Stimulated activated effector memory CD8-positive, alpha-beta T cell treated with anti-CD3 and anti-CD28 coated beads, Interleukin-12 subunit alpha, Interleukin-12 subunit beta, amount 100 ng/mL, for 72 hours (primary cell): ENCODE data around the gene AFF2.

ENCODE experiments used
- ATAC-seq: fragments of 150-1000 bp; cut with Tn5 transposase; 2 replicates; pipeline ENCODE4 v1.10.0; 2021
- DNase-seq, 2 donors: peaks; one replicate each; pipeline ENCODE4 v3.0.0; 2021 to 2022; ENCODE audit warnings: low spot score in 2 of 2
- H3K27ac Mint-ChIP-seq: one replicate; pipeline ENCODE4 v1.8.0; 2022; ENCODE audit warnings: mild to moderate bottlenecking, mixed read lengths
- H3K36me3 Mint-ChIP-seq: one replicate; pipeline ENCODE4 v1.8.0; 2022; ENCODE audit warnings: mild to moderate bottlenecking, mixed read lengths
- H3K4me1 Mint-ChIP-seq: one replicate; pipeline ENCODE4 v1.8.0; 2022; ENCODE audit warnings: mixed read lengths
- H3K4me3 Mint-ChIP-seq: one replicate; pipeline ENCODE4 v1.8.0; 2022; ENCODE audit warnings: mild to moderate bottlenecking, mixed read lengths
- H3K9me3 Mint-ChIP-seq: one replicate; pipeline ENCODE4 v1.8.0; 2022; ENCODE audit warnings: mixed read lengths

Gene AFF2

DNA sequence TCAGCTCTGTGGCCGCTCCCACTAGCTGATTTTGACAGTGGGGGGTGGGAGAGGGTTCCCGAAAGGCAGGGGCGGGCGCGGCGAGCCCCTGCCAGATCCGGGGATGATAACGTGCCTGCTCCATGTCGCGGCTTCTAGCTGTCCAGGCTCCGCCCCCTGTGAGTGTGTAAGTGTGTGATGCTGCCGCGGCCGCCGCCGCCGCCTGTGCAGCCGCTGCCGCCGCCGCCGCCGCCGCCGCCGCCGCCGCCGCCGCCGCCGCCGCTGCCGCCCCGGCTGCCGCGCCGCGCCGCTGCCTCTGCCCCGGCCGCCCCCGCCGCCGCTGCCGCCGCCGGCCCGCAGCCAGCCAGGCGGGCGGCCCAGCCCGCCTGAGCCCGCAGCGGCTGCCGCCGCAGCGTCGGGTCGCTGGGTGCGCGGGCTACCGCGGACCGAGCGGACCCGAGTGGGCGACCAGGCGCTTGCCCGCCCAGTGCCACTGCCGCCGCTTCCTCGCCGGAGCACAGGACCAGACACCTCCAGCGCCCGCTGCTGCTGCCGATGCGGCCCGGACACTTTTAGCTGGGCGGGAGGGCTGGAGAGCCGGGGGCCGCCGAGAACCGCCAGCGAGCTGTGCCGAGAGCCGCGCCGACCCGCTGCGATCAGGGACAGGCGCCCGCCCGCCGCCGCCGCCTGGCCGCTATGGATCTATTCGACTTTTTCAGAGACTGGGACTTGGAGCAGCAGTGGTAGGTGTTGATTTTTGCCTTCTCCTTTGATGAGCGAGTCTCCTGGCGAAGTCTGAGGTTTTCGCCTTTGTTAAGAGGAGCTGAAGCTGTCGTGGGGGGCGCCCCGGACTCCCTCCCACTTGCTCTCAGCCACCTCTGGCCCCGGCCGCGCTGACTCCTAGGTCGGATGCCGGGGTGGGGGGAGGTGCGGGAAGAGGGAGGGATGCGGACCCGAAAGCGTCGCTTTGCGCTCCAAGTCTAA lies at the start of gene AFF2:
Gene AFF2 (plus strand): TSS at position 195 of the 963 bp plus-strand sequence. CDS start 481 bp downstream, at position 676.
- DNase-seq: peak; percentile 2 to 52
- peak; percentile 76 for ATAC-seq
- no peaks in the 10 kb centered on the region for H3K36me3 Mint-ChIP-seq
- no peaks in the 10 kb centered on the region for H3K4me1 Mint-ChIP-seq
- H3K9me3 Mint-ChIP-seq: no peaks in the 10 kb centered on the region
- no peak within 1 kb of the TSS for H3K27ac Mint-ChIP-seq
- H3K4me3 Mint-ChIP-seq: peak within 1 kb of the TSS; percentile 74

DNA sequence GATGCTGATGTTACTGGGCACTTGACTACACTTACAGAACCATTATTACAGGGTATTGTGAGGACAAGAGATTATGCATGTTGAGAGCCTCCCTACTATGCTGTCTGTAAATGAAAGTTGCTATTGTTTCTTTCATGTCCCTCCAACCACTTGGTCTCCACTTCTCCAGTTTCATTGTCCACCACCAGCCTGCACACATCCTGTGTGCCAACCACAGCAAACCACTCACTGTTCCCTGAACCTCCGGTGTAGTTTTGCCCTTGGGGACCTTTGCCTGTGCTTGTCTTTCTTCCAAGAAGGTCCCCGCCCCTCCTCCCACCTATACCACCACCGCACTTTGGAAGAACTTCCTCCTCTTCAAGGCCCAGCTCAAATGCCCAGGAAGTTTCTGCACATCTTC lies 43.1 kb upstream of the AFF2 start:
- H3K4me1 Mint-ChIP-seq: no peaks in the 10 kb centered on the region
- no peak for DNase-seq
- H3K9me3 Mint-ChIP-seq: no peaks in the 10 kb centered on the region
- no peaks in the 10 kb centered on the region for H3K36me3 Mint-ChIP-seq
- no peak overlapping the region for H3K4me3 Mint-ChIP-seq
- no peak overlapping the region for H3K27ac Mint-ChIP-seq
- ATAC-seq: no peak

DNA sequence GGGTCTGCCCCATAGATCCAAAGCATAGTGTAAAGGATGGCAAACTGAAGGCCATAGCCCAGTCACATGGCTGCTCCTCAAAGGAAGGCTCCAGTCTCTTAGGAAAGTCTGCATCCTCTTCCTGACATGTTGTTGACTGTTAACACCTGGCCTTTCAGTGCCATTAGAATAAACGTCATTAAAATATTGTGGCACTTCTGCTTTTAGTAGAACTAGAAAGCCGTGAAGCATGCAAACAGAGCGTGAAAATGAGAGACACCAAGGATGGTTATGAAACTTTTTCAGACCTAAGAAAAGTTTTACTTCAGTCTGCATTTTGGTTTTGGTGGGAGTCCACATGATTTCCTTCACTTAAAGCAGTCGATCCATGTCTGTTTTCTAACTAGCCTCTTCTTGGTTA lies 41.1 kb upstream of the AFF2 start:
- Mint-ChIP-seq H3K27ac (no peak overlapping the region), H3K4me3 (no peak overlapping the region), H3K9me3 (no peaks in the 10 kb centered on the region), H3K36me3 (no peaks in the 10 kb centered on the region), H3K4me1 (no peaks in the 10 kb centered on the region)
- DNase-seq: no peak
- ATAC-seq: no peak

DNA sequence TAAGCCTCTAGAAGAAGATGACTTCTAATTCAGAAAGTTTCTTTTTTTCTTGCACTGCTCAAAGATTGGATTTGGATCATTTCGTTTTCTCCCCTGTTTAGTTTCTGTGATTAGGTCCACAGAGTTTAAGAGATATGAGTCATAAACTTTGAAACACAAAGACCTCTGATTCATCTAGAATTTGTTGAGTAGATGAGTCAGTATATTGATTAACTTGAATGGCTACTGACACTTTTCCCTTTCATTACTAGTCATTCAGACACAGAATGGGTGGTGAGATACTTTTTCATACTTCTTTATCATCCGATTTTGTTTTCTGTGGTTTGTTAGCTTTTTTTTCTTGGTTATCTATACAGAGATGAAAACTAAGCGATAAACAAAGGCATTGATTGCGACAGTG lies 34.1 kb upstream of the AFF2 start:
- no peak overlapping the region for H3K27ac Mint-ChIP-seq
- no peak for DNase-seq

DNA sequence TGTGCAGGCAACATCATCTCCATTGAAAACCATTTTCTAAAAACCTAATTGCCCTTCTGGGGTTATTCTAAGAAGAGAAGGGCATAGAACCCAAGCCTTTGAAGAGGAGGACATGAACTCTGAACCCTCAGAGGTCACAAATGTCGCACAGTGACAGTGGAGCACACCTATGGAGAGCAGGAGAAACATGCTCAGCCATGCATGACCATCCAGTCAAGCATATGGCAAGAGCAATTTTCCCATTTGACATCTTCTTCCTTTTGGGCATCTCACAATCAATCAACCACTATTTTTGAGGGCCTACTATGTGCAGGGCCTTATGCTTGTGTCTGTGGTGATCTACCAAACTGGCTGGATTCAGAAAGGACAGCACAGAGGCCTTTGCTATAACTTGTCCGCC lies 30.1 kb upstream of the AFF2 start:
- no peak for DNase-seq
- Mint-ChIP-seq H3K36me3 (no peaks in the 10 kb centered on the region), H3K4me3 (no peak overlapping the region), H3K9me3 (peaks cover 2% of the 10 kb centered on the region), H3K27ac (no peak overlapping the region), H3K4me1 (no peaks in the 10 kb centered on the region)
- no peak for ATAC-seq

More for the DNA sequence above, 34.1 kb upstream of the AFF2 start:
- H3K4me3 Mint-ChIP-seq: no peak overlapping the region
- H3K4me1 Mint-ChIP-seq: no peaks in the 10 kb centered on the region
- peak; percentile 97 for ATAC-seq
- H3K9me3 Mint-ChIP-seq: peaks cover 2% of the 10 kb centered on the region
- H3K36me3 Mint-ChIP-seq: no peaks in the 10 kb centered on the region

DNA sequence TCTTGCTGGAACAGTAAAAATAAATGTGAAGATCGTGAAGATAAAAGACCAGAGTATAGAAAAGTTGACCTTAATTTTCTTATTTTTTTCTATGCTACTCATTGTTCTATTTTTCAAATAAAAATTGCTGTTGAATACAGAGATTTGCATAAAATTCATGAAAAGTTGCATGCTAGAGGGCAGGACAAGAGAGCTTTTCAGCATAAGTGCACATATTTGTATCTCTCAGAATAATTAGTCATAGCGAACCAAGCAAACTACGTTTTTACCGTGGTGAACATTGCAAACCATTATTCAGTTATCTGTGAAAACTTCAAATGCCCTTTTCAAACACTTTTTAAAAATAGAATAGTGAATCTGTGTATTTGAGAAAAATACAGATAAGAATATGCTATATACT lies 26.4 kb upstream of the AFF2 start:
- Mint-ChIP-seq H3K36me3 (no peaks in the 10 kb centered on the region), H3K4me3 (no peak overlapping the region), H3K27ac (no peak overlapping the region), H3K9me3 (no peaks in the 10 kb centered on the region), H3K4me1 (no peaks in the 10 kb centered on the region)
- ATAC-seq (no peak), DNase-seq (no peak)

DNA sequence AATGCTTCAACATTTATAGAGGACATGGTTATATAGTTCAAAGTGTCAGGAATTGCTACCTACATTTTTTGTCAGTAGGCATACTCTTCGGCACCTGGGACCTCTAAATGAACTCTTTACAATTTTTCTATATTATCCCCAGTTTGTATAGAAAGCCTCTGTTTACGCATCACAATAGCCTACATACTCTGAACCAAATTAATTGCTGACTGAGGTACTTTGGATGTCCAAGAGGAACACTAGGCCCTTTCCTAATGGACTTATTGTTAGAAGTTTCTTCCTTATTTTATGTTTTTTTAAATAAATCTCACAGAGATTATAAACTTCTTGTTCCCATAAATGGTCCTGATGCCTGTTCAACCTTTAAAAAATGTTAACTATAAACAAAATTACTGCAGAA lies 8.4 kb upstream of the AFF2 start:
- H3K4me1 Mint-ChIP-seq: no peaks in the 10 kb centered on the region
- H3K27ac Mint-ChIP-seq: no peak overlapping the region
- no peak overlapping the region for H3K4me3 Mint-ChIP-seq
- H3K9me3 Mint-ChIP-seq: no peaks in the 10 kb centered on the region
- no peak for ATAC-seq
- no peaks in the 10 kb centered on the region for H3K36me3 Mint-ChIP-seq
- DNase-seq: no peak

DNA sequence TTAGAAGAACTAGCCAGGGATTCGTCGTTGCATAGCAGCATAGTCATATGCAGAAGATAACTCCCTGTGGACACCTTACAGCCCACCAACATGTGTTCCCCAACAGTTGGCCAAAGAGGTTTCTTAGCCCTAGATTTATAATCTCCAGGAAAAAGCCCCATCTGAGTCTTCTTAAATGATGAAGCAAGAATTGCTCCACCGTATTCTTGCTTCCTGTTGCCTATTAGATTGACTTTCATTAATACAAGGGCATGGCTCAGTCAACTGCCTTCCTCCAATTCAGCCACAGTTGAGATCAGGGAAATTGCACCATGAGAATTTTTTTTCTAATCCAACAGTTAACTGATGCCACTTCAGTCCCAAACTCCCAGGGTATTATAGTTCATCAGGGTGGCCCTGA lies 5.2 kb upstream of the AFF2 start:
- H3K4me1 Mint-ChIP-seq: no peaks in the 10 kb centered on the region
- H3K36me3 Mint-ChIP-seq: no peaks in the 10 kb centered on the region
- H3K9me3 Mint-ChIP-seq: no peaks in the 10 kb centered on the region
- no peak for ATAC-seq
- H3K27ac Mint-ChIP-seq: no peak overlapping the region
- H3K4me3 Mint-ChIP-seq: no peak overlapping the region
- no peak for DNase-seq

DNA sequence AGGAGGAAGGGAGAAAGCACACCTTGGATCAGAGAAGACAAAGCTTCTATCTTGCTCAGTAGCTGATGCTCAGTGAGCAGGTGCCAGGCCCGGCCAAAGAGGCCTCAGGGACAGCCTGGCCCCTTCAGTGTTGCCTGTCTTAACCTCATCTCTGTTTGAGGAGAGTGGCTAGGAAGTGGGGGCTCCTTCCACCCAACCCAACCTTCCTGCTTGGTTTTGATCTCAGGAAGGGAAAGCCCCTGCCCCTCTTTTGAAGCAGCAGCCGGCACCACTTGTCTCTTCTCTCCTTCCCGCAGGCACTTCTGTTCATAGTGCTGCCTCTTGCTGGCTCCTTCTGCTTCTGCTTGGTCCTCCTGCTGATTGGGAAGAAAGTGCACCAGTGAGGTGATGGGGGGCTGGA lies 2.4 kb upstream of the AFF2 start:
- no peaks in the 10 kb centered on the region for H3K9me3 Mint-ChIP-seq
- H3K4me1 Mint-ChIP-seq: no peaks in the 10 kb centered on the region
- DNase-seq (no peak), ATAC-seq (no peak)
- no peak overlapping the region for H3K4me3 Mint-ChIP-seq
- H3K36me3 Mint-ChIP-seq: no peaks in the 10 kb centered on the region
- no peak overlapping the region for H3K27ac Mint-ChIP-seq

DNA sequence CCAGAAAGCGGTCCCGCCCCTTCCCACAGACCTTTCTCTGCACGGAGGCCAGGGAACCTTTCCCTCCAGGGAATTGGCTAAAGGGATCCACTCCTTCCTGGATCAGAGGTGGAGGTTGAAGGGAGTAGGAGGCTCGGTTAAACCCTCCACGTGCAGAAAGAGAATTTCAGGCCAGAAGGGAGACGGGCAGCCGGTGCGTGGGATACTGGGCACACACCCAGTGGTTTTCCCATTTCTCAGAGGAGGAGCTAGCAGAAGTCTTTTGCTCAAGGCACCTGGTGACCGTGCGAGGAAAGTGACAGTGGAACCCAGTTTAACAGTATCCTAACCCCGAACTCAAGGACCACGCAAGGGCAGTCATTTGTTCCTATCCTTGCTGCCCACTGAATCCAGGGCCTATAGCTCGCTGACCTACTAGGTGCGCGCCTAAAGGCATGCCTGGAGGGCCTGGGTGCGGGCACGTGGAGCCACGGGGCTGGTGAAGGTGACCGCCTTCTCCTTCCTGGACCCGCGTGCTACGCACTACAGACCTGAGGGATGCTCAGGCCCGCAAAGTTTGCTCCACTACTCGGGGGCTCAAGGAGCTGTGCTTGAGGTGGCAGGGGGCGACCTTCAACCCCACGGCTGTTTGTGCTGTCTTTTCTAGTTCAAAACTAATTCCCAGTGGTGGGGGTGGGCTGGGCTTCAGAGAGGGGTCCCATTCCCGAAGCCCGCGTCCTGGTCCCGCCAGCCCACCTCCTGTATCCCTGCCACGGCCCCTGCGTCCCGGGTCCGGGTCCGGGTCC lies 587 bp upstream of the AFF2 start:
- Mint-ChIP-seq H3K36me3 (no peaks in the 10 kb centered on the region), H3K4me1 (no peaks in the 10 kb centered on the region), H3K9me3 (no peaks in the 10 kb centered on the region), H3K27ac (no peak overlapping the region), H3K4me3 (peak overlapping the region; percentile 33)
- DNase-seq: no peak
- ATAC-seq: no peak

DNA sequence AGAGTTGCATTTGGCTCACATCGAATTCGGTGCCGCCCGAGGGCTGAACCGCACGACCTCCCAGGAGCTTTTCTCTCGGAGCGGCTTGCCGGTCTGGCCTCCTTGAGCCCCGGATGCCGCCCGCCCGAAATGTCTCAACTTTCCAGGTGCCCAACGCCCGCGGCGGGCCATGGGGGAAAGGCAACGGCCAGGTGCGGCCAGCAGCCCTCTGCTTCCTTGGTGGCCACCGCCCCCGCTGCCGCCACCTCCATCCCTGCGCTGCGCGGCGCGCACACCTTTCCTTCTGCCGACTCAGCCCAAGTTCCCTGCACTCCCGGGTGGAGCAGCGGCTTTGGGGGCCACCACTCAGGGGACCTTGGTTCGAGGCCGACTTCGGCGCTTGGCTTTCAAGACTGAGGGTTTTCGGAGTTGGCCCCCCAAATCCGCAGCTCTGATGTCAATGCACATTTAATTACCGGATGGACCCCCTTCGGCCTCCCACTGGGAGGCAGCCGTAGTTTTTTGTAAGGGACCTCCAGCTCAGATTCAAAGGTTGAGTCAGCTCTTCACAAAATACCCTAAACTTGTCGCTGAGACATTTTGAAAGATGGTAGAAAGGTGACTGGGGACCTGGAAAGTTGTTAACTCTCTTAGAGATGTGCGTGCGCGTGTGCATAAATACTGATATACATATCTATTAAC lies 1.1 kb downstream of the AFF2 start:
- Mint-ChIP-seq H3K4me1 (no peaks in the 10 kb centered on the region), H3K9me3 (no peaks in the 10 kb centered on the region), H3K27ac (no peak overlapping the region), H3K36me3 (no peaks in the 10 kb centered on the region), H3K4me3 (peak overlapping the region; percentile 74)
- ATAC-seq (peak; percentile 48), DNase-seq (no peak)

DNA sequence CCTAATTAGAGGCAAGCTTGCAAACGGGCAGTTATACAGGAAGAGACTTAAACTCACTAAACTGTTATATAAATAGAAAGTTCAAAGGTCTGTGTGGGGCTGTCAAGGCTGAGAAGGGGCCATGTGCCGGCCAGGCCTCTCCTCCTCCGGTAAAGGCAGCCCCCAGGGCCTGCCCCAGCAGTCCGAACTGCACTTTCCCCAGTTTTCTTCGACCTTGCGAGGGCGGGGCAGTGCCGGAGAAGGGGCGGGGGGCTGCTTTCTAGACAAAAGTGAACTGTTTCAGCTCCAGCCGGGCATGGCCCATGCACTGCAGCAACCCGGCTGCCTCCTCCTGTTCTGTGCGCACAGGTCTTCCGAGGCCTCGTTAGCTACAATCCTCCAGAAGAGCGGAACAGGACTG lies 4.1 kb downstream of the AFF2 start:
- DNase-seq: no peak
- Mint-ChIP-seq H3K4me1 (no peaks in the 10 kb centered on the region), H3K4me3 (no peak overlapping the region), H3K36me3 (no peaks in the 10 kb centered on the region), H3K9me3 (no peaks in the 10 kb centered on the region), H3K27ac (no peak overlapping the region)
- no peak for ATAC-seq

DNA sequence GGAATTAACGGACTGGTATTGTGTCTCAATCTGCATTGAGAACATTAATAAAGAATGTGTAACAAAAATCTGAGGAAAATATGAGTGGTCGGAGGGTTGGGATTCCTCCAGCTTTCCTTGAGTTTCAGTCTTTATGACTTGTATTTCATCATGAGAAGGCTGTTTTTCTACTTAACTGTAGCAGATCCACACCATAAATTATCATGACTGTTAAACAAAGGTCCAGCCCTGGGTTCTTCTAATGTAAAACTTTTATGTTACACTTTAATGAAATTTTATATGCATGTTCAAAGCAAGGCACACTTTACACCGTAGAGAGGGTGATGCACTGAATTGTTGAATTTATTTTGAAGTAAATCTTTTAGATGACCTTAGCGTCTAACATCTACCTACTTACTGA lies 7.0 kb downstream of the AFF2 start:
- Mint-ChIP-seq H3K27ac (no peak overlapping the region), H3K4me3 (no peak overlapping the region), H3K4me1 (no peaks in the 10 kb centered on the region), H3K9me3 (no peaks in the 10 kb centered on the region), H3K36me3 (no peaks in the 10 kb centered on the region)
- DNase-seq: no peak
- no peak for ATAC-seq

DNA sequence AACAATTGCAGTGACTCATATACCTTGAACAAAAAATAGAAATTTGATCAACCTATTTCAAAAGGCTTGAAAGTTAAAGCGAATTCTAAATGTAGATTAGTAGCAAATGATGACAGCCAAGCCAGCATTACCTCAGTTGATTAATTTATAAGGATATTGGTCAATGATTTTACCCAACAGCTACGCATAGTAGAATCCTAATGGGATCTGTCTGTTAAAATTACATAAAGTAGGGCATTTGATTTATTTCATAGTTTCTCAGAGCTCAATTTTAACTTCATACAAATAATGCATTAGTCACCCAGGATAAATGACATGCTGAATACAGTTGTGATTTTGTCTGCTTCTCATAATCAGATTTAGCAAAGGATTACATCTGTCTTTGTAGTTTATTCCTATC lies 12.0 kb downstream of the AFF2 start:
- no peak overlapping the region for H3K4me3 Mint-ChIP-seq
- H3K27ac Mint-ChIP-seq: no peak overlapping the region
- DNase-seq (no peak), ATAC-seq (no peak)
- no peaks in the 10 kb centered on the region for H3K9me3 Mint-ChIP-seq
- no peaks in the 10 kb centered on the region for H3K36me3 Mint-ChIP-seq
- no peaks in the 10 kb centered on the region for H3K4me1 Mint-ChIP-seq

DNA sequence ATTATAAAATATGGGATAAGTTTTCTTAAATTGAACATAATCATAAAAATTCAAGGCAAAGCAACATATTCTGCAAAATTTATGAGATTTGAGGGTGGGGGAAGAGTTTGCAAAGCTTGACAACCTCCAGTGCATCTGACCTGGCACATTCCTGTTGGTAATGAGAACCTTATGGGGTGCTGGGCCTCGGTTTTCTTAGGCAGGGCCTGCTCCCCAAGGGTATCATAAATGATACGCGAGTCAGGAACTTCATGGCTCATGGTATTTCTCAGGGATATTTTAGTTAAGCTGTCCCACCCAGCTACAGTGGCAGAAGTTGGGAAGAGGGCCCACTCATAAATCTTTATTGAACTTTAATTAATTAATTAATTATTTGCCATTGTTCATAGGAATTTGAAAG lies 13.2 kb downstream of the AFF2 start:
- H3K4me1 Mint-ChIP-seq: no peaks in the 10 kb centered on the region
- H3K36me3 Mint-ChIP-seq: no peaks in the 10 kb centered on the region
- ATAC-seq: no peak
- H3K9me3 Mint-ChIP-seq: no peaks in the 10 kb centered on the region
- no peak overlapping the region for H3K27ac Mint-ChIP-seq
- DNase-seq: no peak
- no peak overlapping the region for H3K4me3 Mint-ChIP-seq
